Measurements from ENCODE around the gene C3orf62. TPM values are rescaled to one million over a fixed set of nuclear protein-coding genes. Genes with fewer than 3 reads are reported as not detected.
"Not testable (repeated sequence)": the region's sequence is repeated elsewhere in the genome, so short reads cannot be mapped to it uniquely, and the experiment has no call there.

C3orf62 gene
- total and polyA plus RNA-seq, 2 experiments from 2014 or later, result 3.3 to 4.5 TPM

- no peaks in the 10 kb centered on the region for H4K20me1 ChIP-seq (ENCODE audit: insufficient read depth, poor library complexity, severe bottlenecking)
- no peaks in the 10 kb centered on the region for H3K79me2 ChIP-seq
- H3K4me1 ChIP-seq (ENCODE audit: insufficient read depth), result no peaks in the 10 kb centered on the region
- H3K9me3 ChIP-seq (ENCODE audit: low read depth), result no peaks in the 10 kb centered on the region
- TF ChIP-seq EZH2 (IDR thresholded peaks at IDR 0.05; ENCODE audit: borderline replicate concordance) (no peak), CTCF (IDR thresholded peaks at IDR 0.05; ENCODE audit: poor library complexity) (no peak), EZH2phosphoT487 (IDR thresholded peaks at IDR 0.05; ENCODE audit: low read depth, severe bottlenecking, unreplicated experiment) (no peak)
- no peak overlapping the region for H3K4me2 ChIP-seq
- H3K36me3 ChIP-seq (replicated peaks; ENCODE audit: insufficient read depth, low read depth), result no peaks in the 10 kb centered on the region
- H2AFZ ChIP-seq, result no peak overlapping the region
- peak overlapping the region; percentile 72 for H3K27ac ChIP-seq
- no peaks in the 10 kb centered on the region for H3K9me2 ChIP-seq (replicated peaks; ENCODE audit: insufficient read depth)
- no peaks in the 10 kb centered on the region for H3K27me3 ChIP-seq
- DNase-seq (ENCODE audit: low spot score), result peak; percentile 43
- no peak overlapping the region for H3K4me3 ChIP-seq
These were observed 28.2 kb downstream of the C3orf62 start for GRCh38 chr3:49248840-49249227.

- Histone ChIP-seq H3K27me3 (no peaks in the 10 kb centered on the region), H3K9me2 (replicated peaks; ENCODE audit: insufficient read depth) (no peaks in the 10 kb centered on the region), H3K4me1 (ENCODE audit: insufficient read depth) (peaks cover under 1% of the 10 kb centered on the region), H3K4me2 (no peak overlapping the region), H3K4me3 (no peak overlapping the region), H4K20me1 (ENCODE audit: insufficient read depth, poor library complexity, severe bottlenecking) (no peaks in the 10 kb centered on the region), H3K36me3 (replicated peaks; ENCODE audit: insufficient read depth, low read depth) (no peaks in the 10 kb centered on the region), H3K27ac (no peak overlapping the region), H3K79me2 (no peaks in the 10 kb centered on the region), H2AFZ (no peak overlapping the region), H3K9me3 (ENCODE audit: low read depth) (no peaks in the 10 kb centered on the region)
- WGBS (ENCODE audit: low lambda C conversion rate, missing lambda C conversion rate), result 73% methylated on average over 1 of the region's 1 CpG
- TF ChIP-seq EZH2 (IDR thresholded peaks at IDR 0.05; ENCODE audit: borderline replicate concordance) (no peak), EZH2phosphoT487 (IDR thresholded peaks at IDR 0.05; ENCODE audit: low read depth, severe bottlenecking, unreplicated experiment) (no peak), CTCF (IDR thresholded peaks at IDR 0.05; ENCODE audit: poor library complexity) (no peak)
- no peak for DNase-seq (ENCODE audit: low spot score)
These were observed 32.3 kb downstream of the C3orf62 start for GRCh38 chr3:49244581-49245205.

GRCh38 chr3:49240091-49240490 is 36.9 kb downstream of the C3orf62 start:
- H3K79me2 ChIP-seq; H3K27me3 ChIP-seq; H3K4me3 ChIP-seq; H4K20me1 ChIP-seq (ENCODE audit: insufficient read depth, poor library complexity, severe bottlenecking); H3K27ac ChIP-seq; H3K9me2 ChIP-seq (replicated peaks; ENCODE audit: insufficient read depth); H2AFZ ChIP-seq; H3K9me3 ChIP-seq (ENCODE audit: low read depth); DNase-seq (ENCODE audit: low spot score); H3K4me2 ChIP-seq; H3K36me3 ChIP-seq (replicated peaks; ENCODE audit: insufficient read depth, low read depth): not testable (repeated sequence)
- peaks cover 14% of the 10 kb centered on the region for H3K4me1 ChIP-seq (ENCODE audit: insufficient read depth)
- 95% methylated on average over 11 of the region's 11 CpGs for WGBS (ENCODE audit: low lambda C conversion rate, missing lambda C conversion rate)

- WGBS (ENCODE audit: low lambda C conversion rate, missing lambda C conversion rate), result 49% methylated on average over 9 of the region's 9 CpGs
- DNase-seq (ENCODE audit: low spot score), result peak; percentile 89
These were observed 38.5 kb downstream of the C3orf62 start for GRCh38 chr3:49238274-49239127.

More at GRCh38 chr3:49238274-49239127, 38.5 kb downstream of the C3orf62 start:
- no peak overlapping the region for H3K4me3 ChIP-seq
- peak overlapping the region; percentile 38 for H3K4me2 ChIP-seq
- no peaks in the 10 kb centered on the region for H3K27me3 ChIP-seq
- no peak for TF ChIP-seq EZH2phosphoT487 (IDR thresholded peaks at IDR 0.05; ENCODE audit: low read depth, severe bottlenecking, unreplicated experiment)
- no peak for TF ChIP-seq EZH2 (IDR thresholded peaks at IDR 0.05; ENCODE audit: borderline replicate concordance)
- TF ChIP-seq CTCF (IDR thresholded peaks at IDR 0.05; ENCODE audit: poor library complexity), result no peak
- no peaks in the 10 kb centered on the region for H4K20me1 ChIP-seq (ENCODE audit: insufficient read depth, poor library complexity, severe bottlenecking)
- H3K36me3 ChIP-seq (replicated peaks; ENCODE audit: insufficient read depth, low read depth), result no peaks in the 10 kb centered on the region
- no peaks in the 10 kb centered on the region for H3K9me2 ChIP-seq (replicated peaks; ENCODE audit: insufficient read depth)
- H3K9me3 ChIP-seq (ENCODE audit: low read depth), result no peaks in the 10 kb centered on the region
- H3K27ac ChIP-seq, result peak overlapping the region; percentile 88
- H2AFZ ChIP-seq, result no peak overlapping the region
- no peaks in the 10 kb centered on the region for H3K79me2 ChIP-seq
- H3K4me1 ChIP-seq (ENCODE audit: insufficient read depth), result peaks cover 14% of the 10 kb centered on the region
